Breast epithelium (tissue), 4 donors: ENCODE data around the gene MAFG. TPM values are rescaled to one million over a fixed set of nuclear protein-coding genes. Genes with fewer than 3 reads are reported as not detected.

Experiments used
- DNase-seq, 2 donors: peaks; one replicate each; pipeline ENCODE4 v3.0.0-alpha.2; 2019; ENCODE audit warnings: low spot score in 2 of 2
- H3K27ac ChIP-seq, 2 donors: fragments of 200-600 bp; sonication (generic) in 1 of 2; one replicate each; pipeline ENCODE4 v1.5.1; 2016 to 2019; ENCODE audit warnings: mild to moderate bottlenecking in 1 of 2
- H3K27me3 ChIP-seq, 2 donors: fragments of 200-600 bp; sonication (generic) in 1 of 2; one replicate each; pipeline versions ENCODE4 v1.5.1 to v1.6.0; 2017 to 2019; ENCODE audit warnings: control low read depth in 1 of 2, mild to moderate bottlenecking in 1 of 2
- H3K36me3 ChIP-seq: fragments of 200-600 bp; one replicate; pipeline ENCODE4 v1.5.1; 2019
- H3K4me1 ChIP-seq, 2 donors: fragments of 200-600 bp; sonication (generic); one replicate each; pipeline ENCODE4 v1.5.1; 2016 to 2019; ENCODE audit warnings: control low read depth in 1 of 2
- H3K4me3 ChIP-seq, 3 donors: fragments of 200-600 bp; sonication (generic); 1 replicate in 2 of 3; 2 replicates in 1 of 3; pipeline ENCODE4 v1.5.1; 2016 to 2019; ENCODE audit warnings: mild to moderate bottlenecking in 3 of 3, moderate library complexity in 2 of 3
- H3K9me3 ChIP-seq, 2 donors: fragments of 200-600 bp; sonication (generic) in 1 of 2; one replicate each; pipeline ENCODE4 v1.5.1; 2016 to 2019; ENCODE audit warnings: control low read depth in 1 of 2
- CTCF ChIP-seq, 3 donors: fragments of 450-650 bp; IDR thresholded peaks; one replicate each; pipeline ENCODE4 v1.5.1; 2016 to 2017; ENCODE audit warnings: antibody characterized with exemption in 3 of 3, mild to moderate bottlenecking in 3 of 3, moderate library complexity in 3 of 3
- POLR2A ChIP-seq: fragments of 450-650 bp; IDR thresholded peaks from one replicate; pipeline ENCODE4 v1.6.1; 2016; ENCODE audit warnings: antibody characterized with exemption, mild to moderate bottlenecking, moderate library complexity
- POLR2AphosphoS5 ChIP-seq, 3 donors: sonication (generic); formaldehyde crosslinking; IDR thresholded peaks; one replicate each; pipeline ENCODE4 v1.6.1; 2017; ENCODE audit warnings: antibody characterized with exemption in 3 of 3
- intact Hi-C: fragments of 100-400 bp; cut with DNase I; formaldehyde crosslinking; loops from one replicate; pipeline ENCODE4 v1.15.1; 2023; ENCODE audit warnings: low total_unique reads
- total RNA-seq, 3 donors: library from RNA; depleted of rRNA; stranded (reverse); fragments of >200 nt; gene quantifications; one replicate each; pipeline ENCODE4 v1.1.0, GENCODE V29; 2016

The MAFG gene
- total RNA-seq, 3 donors from 2014 or later = 12.3 to 15.2 (median 14.1) TPM

GRCh38 chr17:81933178-81933699 lies 5.7 kb upstream of the MAFG start:
- DNase-seq = no peak

GRCh38 chr17:81932333-81932983 lies 4.9 kb upstream of the MAFG start:
- Histone ChIP-seq H3K4me3 (no peak overlapping the region), H3K36me3 (no peaks in the 10 kb centered on the region), H3K27ac (no peak overlapping the region), H3K4me1 (peaks cover 0 to 6% of the 10 kb centered on the region in 2 donors), H3K9me3 (no peaks in the 10 kb centered on the region), H3K27me3 (no peaks in the 10 kb centered on the region)
- TF ChIP-seq CTCF (IDR thresholded peaks at IDR 0.05) (no peak), POLR2AphosphoS5 (IDR thresholded peaks at IDR 0.05) (no peak), POLR2A (no peak)
- intact Hi-C loops = no loop called here
- DNase-seq = no peak

More at GRCh38 chr17:81933178-81933699, 5.7 kb upstream of the MAFG start:
- Histone ChIP-seq H3K9me3 (no peaks in the 10 kb centered on the region), H3K27ac (no peak overlapping the region), H3K27me3 (no peaks in the 10 kb centered on the region), H3K4me1 (peaks cover 0 to under 1% of the 10 kb centered on the region in 2 donors), H3K4me3 (no peak overlapping the region), H3K36me3 (no peaks in the 10 kb centered on the region)
- TF ChIP-seq CTCF (IDR thresholded peaks at IDR 0.05) (no peak), POLR2AphosphoS5 (IDR thresholded peaks at IDR 0.05) (no peak), POLR2A (no peak)
- intact Hi-C loops = no loop called here

GRCh38 chr17:81931557-81932332 lies 4.2 kb upstream of the MAFG start:
- intact Hi-C loops = no loop called here
- TF ChIP-seq CTCF (IDR thresholded peaks at IDR 0.05) (no peak), POLR2A (no peak), POLR2AphosphoS5 (IDR thresholded peaks at IDR 0.05) (no peak)
- H3K4me3 ChIP-seq = no peak overlapping the region
- no peak for DNase-seq
- H3K36me3 ChIP-seq = no peaks in the 10 kb centered on the region
- H3K9me3 ChIP-seq = no peaks in the 10 kb centered on the region
- H3K4me1 ChIP-seq = peaks cover 0 to 6% of the 10 kb centered on the region in 2 donors
- no peak overlapping the region for H3K27ac ChIP-seq
- no peaks in the 10 kb centered on the region for H3K27me3 ChIP-seq

- H3K4me3 ChIP-seq = no peak overlapping the region
- no peak for DNase-seq
- intact Hi-C loops = no loop called here
- peaks cover 1 to 6% of the 10 kb centered on the region in 2 donors for H3K4me1 ChIP-seq
- H3K27ac ChIP-seq = no peak overlapping the region
- H3K27me3 ChIP-seq = no peaks in the 10 kb centered on the region
- H3K36me3 ChIP-seq = no peaks in the 10 kb centered on the region
- no peaks in the 10 kb centered on the region for H3K9me3 ChIP-seq
- no peak for TF ChIP-seq POLR2AphosphoS5 (IDR thresholded peaks at IDR 0.05)
- no peak for TF ChIP-seq CTCF (IDR thresholded peaks at IDR 0.05)
- TF ChIP-seq POLR2A = no peak
Measured at GRCh38 chr17:81931189-81931556, 3.6 kb upstream of the MAFG start.
